Left colon (tissue), 2 donors: ENCODE results near the gene EFCAB10. TPM values are rescaled to one million over a fixed set of nuclear protein-coding genes. Genes with fewer than 3 reads are reported as not detected.
A peak's percentile ranks its signal among the peaks of the same experiment; 100 is the strongest.
"Not testable (repeated sequence)": the region's sequence is repeated elsewhere in the genome, so short reads cannot be mapped to it uniquely, and the experiment has no call there.

Experiments used
- ATAC-seq: fragments of 200-7000 bp; cut with Tn5 transposase; one replicate; pipeline ENCODE4 v1.9.1; 2020; ENCODE audit warnings: mild to moderate bottlenecking, moderate library complexity
- DNase-seq, 2 donors: peaks; one replicate each; pipeline ENCODE4 v3.0.0-alpha.2; 2020
- intact Hi-C, 2 donors: fragments of 100-400 bp; cut with DNase I in 1 of 2; cut with micrococcal nuclease in 1 of 2; formaldehyde crosslinking; loops; one replicate each; pipeline versions ENCODE4 v1.11.2 to v1.14.0; 2022; cut with DNase I, micrococcal nuclease
- total RNA-seq, 2 donors: library from RNA; stranded (reverse); fragmentation: NEBNext Ultra II Directional; extraction: Animal tissue kit (Norgen Biotek cat#: 25700); gene quantifications; one replicate each; pipeline ENCODE4 v1.2.1, GENCODE V29; 2021
- donor health status: DM: no; HTN: no; CAD: no.
- donor health status: DM: yes; HTN: yes; CAD: no.

Gene EFCAB10
- total RNA-seq, 2 donors from 2014 or later = not detected

DNA sequence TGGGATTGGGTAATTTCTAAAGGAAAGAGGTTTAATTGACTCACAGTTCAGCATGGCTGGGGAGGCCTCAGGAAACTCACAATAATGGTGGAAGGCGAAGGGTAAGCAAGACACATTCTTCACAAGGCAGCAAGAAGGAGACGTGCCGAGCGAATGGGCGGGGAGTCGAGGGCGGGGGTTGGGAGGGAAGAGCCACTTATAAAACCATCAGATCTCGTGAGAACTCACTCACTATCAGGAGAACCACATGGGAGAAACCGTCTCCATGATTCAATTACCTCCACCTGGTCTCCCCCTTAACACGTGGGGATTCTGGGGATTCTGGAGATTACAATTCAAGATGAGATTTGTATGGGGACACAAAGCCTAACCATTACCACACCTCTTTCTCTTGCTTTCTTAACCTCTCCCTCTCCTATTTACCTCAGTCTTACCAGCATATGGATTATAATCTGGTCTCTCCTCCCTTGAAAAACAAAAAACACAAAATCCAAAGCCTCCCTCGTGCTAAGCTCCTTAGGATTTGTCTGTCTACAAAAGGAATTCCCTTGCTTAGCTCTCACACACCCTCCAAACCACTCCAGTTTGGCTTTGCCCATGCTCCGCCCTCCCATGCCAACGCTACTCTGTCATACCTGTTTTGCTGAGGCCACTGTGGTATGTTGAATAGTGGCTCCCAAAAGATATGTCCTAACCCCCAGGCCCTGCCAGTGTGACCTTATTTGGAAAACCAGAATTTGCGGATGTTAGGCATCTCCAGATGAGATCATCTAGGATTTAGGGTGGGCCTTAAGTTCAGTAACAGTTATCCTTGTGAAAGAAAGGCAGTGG, 19.6 kb upstream of the EFCAB10 start:
- ATAC-seq = no peak
- no peak for DNase-seq
- intact Hi-C loops = no loop called here

DNA sequence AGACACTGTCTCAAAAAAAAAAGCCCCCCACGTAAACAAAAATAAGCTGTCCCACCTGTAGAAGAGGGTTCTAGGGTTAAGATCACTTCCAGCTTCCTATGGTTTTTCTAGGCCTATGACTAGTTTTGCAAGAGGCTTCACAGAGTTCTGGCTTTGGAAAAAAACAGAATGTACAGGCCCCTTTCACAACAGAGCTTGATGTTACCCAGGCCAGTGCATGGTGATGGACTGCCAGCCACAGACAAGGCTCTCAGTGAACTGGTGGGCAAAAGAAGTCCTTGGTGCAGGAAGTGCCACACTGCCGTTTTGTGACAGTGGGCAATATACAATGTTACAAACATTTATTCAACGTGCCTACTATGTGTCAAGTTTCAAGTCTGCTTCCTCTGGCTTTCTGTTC, 18.3 kb upstream of the EFCAB10 start:
- intact Hi-C loops = no loop called here
- ATAC-seq = no peak
- no peak for DNase-seq

DNA sequence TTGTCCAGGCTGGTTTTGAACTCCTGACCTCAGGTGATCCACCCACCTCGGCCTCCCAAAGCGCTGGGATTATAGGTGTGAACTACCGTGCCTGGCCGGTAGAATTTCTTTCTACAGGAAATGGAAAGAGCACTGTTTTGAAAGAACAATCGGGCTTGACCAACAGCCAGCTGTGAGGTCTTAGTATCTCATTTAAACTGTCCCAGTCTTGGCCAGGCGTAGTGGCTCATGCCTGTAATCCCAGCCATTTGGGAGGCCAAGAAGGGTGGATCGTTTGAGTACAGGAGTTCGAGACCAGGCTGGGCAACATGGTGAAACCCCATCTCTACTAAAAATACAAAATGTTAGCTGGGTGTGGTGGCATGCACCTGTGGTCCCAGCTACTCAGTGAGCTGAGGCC, 17.8 kb upstream of the EFCAB10 start:
- intact Hi-C loops, DNase-seq, ATAC-seq: not testable (repeated sequence)

DNA sequence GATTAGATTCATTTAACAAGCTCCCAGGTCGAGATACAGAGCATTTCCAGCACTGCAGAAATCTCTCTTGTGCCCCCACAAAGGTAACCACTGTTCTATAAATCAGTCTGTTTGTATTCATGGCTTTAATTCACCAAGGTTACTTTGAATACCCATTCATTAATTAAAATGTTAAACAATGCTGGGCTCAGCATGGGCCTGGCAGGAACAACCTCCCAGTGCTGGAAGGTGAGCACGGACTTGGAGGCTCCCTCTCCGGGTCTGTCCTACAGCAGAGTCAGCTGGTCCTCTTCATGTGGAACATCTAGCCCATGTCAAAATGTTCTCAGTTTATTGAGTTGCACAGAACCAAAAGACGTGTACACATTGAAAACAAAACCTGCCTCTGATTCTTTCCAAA, 15.6 kb upstream of the EFCAB10 start:
- intact Hi-C loops = no loop called here
- DNase-seq (no peak), ATAC-seq (no peak)

DNA sequence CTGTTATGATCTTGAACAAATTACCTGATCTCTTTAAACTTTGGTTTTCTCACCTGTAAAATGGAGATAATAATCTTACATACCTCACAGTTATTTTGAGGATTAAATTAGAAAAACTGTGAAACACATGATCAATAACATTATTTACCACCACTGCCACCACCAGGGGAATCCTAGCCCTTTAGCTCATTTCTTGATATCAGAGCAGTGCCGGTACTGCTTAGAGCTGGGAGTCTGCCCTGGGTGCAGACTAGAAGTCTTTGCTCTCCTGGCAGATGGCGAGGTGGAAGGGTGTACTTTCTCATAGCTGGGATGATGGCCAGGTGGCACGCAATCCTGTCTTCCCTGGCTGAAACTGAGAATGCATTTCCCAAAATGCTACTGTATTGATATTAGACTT, 12.7 kb upstream of the EFCAB10 start:
- intact Hi-C loops = no loop called here
- DNase-seq = no peak
- ATAC-seq = no peak

DNA sequence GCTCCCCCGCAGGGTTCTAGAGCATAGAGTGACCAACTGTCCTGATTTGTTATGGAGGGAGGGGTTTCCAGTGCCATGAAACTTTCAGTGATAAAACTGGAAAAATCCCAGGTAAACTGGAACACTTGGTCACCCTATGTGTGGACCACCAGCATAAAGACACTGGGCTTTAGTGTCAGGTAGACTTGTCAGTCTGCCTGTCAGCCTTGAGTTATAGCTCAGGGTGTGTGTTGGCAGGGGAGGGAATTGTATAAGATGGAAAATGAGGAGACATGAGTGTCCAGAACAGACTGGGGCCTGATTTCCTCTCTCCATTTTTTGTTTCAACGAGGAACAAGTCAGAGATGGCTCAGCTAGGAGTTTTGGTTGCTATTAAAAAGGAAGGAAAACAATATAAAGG, 10.2 kb upstream of the EFCAB10 start:
- intact Hi-C loops = no loop called here
- ATAC-seq (no peak), DNase-seq (no peak)

DNA sequence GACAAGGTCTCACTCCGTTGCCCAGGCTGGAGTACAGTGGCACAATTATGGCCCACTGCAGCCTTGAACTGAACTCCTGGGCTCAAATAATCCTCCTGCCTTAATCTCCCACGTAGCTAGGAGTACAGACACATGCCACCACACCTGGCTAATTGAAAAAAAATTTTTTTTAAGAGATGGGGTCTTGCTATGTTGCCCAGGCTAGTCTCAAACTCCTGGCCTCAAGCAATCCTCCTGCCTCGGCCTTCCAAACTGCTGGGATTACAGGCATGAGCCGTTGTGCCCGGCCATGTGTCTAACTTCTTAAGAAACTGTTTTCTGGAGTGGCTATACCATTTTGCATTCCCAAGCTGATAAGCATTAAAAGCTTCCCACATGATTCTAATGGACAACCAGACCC, 9.5 kb upstream of the EFCAB10 start:
- ATAC-seq = no peak
- DNase-seq = no peak
- intact Hi-C loops = no loop called here

DNA sequence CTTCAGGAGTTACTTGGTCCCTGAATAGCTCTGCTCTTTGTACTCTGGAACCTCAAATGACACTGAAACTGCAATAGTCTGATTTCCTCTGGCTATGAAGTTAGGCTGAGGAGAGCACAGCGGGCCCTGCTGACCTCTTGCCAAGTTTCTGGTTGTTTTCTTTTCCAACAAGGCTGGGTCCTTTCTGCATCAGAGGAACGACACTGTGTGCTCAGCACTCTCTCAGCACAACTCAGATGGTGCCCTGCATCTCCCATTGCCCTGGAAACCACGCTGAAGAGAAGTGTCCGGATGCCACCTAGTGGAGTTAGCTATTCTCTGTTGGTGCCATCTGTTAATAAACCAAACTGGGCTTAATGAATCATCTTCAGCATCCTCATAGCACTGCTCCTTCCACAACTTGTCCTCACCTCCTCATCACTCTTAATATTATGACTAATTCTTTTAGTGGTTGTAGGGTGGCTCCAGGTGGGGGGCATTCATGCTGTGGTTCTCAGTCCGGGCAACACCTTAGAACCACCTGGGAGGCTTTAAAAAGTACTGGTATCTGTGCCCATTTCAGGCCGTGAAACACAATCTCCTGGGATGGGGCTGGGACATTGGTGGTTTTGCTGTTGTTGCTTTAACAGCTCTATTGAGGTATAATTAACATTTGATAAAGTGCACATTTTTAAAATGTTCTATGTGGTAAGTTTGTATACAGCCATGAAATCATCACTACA, 8.2 kb upstream of the EFCAB10 start:
- intact Hi-C loops = no loop called here
- DNase-seq (peak; percentile 31 to 32), ATAC-seq (peak; percentile 92)

DNA sequence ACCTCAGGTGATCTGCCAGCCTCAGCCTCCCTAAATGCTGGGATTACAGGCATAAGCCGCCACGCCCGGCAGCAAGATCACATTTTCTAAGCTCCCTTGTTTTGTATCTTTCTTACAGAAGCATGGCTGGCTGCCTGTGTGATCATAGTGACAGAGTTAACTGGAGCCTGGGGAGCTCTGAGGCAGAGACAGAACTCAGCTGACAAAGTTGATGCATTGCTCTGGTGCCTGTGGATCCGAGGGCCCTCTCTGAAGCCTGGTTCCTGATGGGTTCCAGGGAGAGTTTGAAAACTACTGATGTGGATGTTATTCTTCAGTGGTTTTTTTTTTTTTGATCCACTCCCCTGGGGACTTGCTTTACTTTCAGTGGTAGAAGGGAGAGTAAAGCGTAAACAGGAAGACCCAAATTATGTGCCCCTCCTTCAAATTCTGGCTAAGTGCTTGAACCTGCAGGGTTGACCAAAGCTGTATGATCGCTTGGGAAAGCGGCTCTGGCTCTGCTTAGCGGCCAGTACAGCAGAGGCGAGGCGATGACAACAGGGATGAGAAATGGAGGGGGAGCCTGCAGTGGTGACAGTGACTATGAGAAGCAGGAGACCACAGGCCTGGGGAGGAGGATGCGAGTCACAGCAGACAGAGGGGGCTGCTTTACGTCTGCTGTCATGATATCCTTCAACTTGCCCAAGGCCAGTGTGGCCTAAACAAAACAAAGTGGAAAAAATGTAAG, 6.8 kb upstream of the EFCAB10 start:
- ATAC-seq (no peak), DNase-seq (no peak)
- intact Hi-C loops = no loop called here

DNA sequence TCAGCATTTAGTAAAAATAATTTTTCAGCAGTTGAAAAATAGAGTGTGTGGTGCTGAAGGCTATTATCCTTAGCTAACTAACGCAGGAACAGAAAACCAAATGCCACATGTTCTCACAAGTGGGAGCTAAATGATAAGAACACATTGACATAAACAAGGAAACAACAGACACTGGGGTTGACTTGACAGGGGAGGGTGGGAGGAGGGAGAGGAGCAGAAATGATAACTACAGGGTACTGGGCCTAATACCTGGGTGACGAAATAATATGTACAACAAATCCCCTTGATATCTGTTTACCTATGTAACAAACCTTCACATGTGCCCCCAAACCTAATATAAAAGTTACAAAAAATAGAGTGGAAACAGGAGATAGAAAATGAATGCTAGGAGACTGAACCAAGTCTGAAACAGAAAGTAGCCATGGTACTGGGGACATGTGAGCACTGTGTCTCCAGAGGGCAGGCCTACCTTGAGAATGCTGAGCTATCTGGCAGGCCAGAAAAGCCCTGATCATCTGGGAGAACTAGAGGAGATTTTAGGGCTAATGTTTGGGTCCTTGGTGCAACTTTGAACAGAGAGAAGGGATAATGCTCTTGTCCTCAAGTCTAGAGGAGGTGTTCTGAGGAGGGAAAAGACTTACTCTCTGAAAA, 4.7 kb upstream of the EFCAB10 start:
- intact Hi-C loops = no loop called here
- ATAC-seq = no peak
- DNase-seq = no peak

DNA sequence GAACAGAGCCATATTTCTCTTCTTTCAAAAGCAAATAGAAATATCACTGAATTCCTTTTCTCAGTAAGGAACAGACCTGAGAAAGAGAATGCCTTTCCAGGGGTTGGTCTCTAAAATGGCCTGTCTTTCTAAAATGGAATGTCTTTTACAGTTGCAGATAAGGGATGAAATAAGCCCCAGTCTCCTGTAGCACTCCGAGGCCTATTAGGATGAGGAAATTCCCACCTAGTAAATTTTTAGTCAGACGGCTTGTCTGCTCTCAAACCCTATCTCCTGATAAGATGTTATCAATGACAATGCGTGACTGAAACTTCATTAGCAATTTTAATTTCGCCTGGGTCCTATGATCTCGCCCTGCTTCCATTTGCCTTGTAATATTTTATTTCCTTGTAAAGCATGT, 2.9 kb upstream of the EFCAB10 start:
- ATAC-seq = no peak
- no peak for DNase-seq
- intact Hi-C loops = no loop called here

DNA sequence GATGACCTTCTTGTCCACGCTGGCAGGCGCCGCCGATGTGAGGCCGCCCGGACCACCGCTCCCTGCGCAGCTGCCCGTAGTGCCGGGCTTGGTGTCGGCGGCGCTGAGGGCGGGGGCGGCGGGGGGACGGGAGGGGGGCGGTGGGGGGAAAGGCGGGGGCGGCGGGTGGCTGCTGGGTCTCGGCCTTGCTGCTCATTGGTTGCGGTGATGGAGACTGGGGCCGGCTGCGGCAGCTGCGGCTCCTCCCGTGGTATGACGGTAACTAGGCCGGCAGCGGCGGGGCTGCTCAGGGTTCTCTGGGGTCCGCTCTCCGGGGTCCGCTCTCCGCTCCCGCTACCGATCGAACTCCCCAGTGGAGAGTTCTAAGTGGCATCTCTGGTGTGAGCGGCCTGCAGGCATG, 1.8 kb upstream of the EFCAB10 start:
- intact Hi-C loops = no loop called here
- DNase-seq = no peak
- ATAC-seq = no peak

DNA sequence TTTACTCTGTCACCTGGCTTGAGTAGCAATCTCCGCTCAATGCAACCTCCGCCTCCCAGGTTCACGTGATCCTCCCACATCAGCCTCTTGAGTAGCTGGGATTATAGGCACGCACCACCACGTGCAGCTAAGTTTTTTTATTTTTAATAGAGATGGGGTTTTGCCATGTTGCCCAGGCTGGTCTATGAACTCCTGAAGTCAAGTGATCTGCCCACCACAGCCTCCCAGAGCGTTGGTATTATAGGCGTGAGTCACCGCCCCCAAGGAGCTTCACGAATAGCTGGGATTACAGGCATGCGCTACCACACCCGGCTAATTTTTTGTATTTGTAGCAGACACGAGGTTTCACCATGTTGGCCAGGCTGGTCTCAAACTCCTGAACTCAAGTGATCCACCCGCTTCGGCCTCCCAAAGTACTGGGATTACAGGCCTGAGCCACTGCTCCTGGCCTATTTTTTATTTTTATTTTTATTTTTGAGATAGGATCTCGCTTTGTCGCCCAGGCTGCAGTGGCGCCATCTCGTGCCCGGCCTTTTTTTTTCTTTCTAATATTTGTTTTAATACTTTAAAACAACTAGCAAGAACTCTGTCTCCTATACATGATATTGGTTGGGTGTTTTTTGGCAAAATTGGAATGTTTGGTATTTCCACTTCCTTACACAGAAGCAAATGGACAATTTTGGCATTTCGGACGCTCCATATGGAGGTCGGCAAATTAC, 1.1 kb downstream of the EFCAB10 start:
- DNase-seq (no peak), ATAC-seq (no peak)
- intact Hi-C loops = no loop called here

DNA sequence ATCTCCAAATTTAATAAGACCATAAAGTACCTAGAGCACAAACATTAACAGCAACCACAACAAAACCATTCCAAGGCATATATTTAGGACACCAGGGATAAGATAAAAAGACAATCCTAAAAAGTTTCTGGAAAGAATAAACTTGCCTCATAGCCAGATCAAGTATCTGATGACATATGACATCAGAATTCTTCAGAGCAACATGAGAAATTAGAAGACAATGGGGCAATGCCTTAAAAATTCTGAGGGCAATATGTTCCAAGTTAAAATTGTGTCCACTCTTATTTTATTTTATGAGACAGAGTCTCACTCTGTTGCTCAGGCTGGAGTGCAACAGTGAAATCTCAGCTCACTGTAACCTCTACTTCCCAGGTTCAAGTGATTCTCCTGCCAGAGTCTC, 2.8 kb downstream of the EFCAB10 start:
- intact Hi-C loops = no loop called here
- DNase-seq (no peak), ATAC-seq (no peak)

DNA sequence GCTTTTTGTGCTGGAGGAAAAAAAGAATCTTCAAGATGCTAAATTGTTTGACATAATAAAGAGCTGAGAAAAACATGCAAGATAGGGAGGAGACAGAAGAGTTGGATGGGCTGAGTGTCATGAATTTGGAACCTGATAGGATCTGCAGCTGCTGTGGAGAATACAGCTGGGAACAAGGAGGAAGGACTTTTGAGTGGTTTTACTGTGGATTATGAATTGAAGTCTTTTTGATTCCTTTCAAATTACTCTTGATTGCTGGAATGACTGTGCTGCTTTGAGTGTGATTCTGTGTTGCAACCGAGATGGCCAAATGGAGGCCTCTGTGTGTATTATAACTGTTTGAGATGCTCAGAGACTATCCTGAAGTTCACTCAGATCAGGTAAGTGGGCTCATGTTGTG, 4.0 kb downstream of the EFCAB10 start:
- no peak for DNase-seq
- no peak for ATAC-seq
- intact Hi-C loops = no loop called here

DNA sequence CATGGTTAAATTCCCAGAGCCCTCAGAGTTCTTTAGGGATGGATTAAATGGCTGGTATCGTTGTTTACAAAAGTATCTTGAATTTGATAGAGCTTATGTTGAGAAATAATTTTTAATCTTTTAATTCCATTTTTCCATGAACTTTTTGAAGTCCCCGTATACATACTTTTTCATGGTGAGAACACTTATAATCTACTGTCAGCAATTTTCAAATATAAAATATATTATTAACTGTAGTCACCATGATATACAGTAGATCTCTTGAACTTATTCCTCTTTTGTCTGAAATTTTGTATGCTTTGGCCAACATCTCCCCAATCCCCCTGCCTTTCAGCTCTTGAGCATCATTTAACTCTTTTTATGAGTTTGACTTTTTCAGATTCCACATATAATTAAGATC, 9.4 kb downstream of the EFCAB10 start:
- intact Hi-C loops = no loop called here
- DNase-seq (no peak), ATAC-seq (no peak)

DNA sequence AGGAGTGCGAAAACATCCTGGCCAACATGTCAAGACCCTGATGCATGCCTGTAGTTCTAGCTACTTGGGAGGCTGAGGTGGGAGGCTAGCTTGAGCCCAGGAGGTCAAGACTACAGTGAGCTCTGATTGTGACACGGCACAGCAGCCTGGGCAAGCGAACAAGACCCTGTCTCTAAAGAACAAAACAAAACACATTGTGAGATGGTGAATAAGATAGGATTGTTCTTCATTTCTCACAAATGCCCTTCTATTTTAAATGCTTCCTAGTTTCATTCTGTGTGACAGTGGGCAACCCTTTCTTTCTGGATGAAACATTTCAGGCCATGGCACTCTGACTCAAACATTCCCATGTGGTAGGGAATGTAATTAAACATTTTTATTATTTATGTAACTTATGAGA, 13.5 kb downstream of the EFCAB10 start:
- intact Hi-C loops = no loop called here
- DNase-seq (no peak), ATAC-seq (no peak)

DNA sequence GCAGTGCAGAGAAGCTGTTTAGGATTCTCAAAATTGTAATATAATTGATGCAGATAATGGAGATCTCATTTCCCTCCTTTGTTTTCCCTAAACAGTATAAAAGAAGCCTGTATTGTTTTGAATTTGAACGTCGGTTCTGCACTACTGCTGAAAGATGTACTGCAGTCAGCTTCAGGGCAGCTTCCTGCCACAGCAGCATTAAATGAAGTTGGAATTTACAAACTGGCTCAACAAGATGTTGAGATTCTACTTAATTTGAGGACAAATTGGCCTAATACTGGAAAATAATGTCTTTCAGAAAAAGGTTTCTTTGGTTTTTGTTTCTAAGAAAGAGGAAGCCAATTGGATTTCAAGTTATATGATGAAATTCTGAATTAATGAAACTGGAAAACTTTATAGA, 14.3 kb downstream of the EFCAB10 start:
- intact Hi-C loops = no loop called here
- ATAC-seq (no peak), DNase-seq (no peak)

DNA sequence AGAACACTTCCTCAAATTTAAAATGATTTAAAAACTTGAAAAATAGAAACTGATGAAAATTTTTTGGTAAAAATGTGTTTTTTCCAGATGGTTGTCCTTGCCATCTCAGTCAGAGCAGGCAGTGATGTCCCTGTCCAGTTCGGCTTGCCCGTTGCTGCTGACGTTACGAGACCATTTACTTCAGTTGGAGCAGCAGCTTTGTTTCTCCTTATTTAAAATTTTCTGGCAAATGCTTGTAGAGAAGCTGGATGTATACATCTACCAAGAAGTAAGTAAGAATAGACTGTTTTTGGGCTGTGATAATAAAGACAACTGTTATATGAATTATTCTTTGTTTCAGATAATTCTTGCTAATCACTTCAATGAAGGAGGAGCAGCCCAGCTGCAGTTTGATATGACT, 16.1 kb downstream of the EFCAB10 start:
- DNase-seq (no peak), ATAC-seq (no peak)
- intact Hi-C loops = no loop called here
